ENCODE data around the gene ERBB4. TPM values are rescaled to one million over a fixed set of nuclear protein-coding genes. Genes with fewer than 3 reads are reported as not detected.

Gene ERBB4
- total and polyA plus RNA-seq, 10 of the 15 experiments (the other 5 are each of a cell fraction or from before 2014, with no cell fraction given): under 0.01 to 0.23 (median 0.01) TPM; not detected in 4

- TF ChIP-seq KAT2A (conservative IDR thresholded peaks at IDR 0.05; ENCODE audit: control insufficient read depth, low read depth, low read length) (no peak), NR2F1 (conservative IDR thresholded peaks at IDR 0.05) (no peak), FOXM1 (IDR thresholded peaks at IDR 0.05; ENCODE audit: low read depth, low read length) (no peak), HDAC2 (IDR thresholded peaks at IDR 0.05) (no peak), GATAD2B (conservative IDR thresholded peaks at IDR 0.05; ENCODE audit: low read depth) (no peak), ZBTB4 (CRISPR knock-in tag; IDR thresholded peaks at IDR 0.05) (no peak)
- TF ChIP-seq, protein P1, sequence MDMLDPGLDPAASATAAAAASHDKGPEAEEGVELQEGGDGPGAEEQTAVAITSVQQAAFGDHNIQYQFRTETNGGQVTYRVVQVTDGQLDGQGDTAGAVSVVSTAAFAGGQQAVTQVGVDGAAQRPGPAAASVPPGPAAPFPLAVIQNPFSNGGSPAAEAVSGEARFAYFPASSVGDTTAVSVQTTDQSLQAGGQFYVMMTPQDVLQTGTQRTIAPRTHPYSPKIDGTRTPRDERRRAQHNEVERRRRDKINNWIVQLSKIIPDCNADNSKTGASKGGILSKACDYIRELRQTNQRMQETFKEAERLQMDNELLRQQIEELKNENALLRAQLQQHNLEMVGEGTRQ (IDR thresholded peaks at IDR 0.05; ENCODE audit: borderline replicate concordance, low read depth, low read length): no peak
- TF ChIP-seq, protein P2, sequence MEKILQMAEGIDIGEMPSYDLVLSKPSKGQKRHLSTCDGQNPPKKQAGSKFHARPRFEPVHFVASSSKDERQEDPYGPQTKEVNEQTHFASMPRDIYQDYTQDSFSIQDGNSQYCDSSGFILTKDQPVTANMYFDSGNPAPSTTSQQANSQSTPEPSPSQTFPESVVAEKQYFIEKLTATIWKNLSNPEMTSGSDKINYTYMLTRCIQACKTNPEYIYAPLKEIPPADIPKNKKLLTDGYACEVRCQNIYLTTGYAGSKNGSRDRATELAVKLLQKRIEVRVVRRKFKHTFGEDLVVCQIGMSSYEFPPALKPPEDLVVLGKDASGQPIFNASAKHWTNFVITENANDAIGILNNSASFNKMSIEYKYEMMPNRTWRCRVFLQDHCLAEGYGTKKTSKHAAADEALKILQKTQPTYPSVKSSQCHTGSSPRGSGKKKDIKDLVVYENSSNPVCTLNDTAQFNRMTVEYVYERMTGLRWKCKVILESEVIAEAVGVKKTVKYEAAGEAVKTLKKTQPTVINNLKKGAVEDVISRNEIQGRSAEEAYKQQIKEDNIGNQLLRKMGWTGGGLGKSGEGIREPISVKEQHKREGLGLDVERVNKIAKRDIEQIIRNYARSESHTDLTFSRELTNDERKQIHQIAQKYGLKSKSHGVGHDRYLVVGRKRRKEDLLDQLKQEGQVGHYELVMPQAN (conservative IDR thresholded peaks at IDR 0.05): no peak
- WGBS (ENCODE audit: insufficient coverage, insufficient replicate concordance, low lambda C conversion rate, missing lambda C conversion rate): 5% methylated on average over 1 of the region's 1 CpG
- RAD21 ChIA-PET (ENCODE audit: unreplicated experiment): no interaction called here
- Histone ChIP-seq H3K27me3 (replicated peaks in 1 of 2; ENCODE audit: control insufficient read depth in 2 of 2, insufficient read depth in 2 of 2, low read length in 1 of 2) (no peaks in the 10 kb centered on the region), H3K4me1 (ENCODE audit: control insufficient read depth, insufficient read depth, low read length) (no peaks in the 10 kb centered on the region), H3K36me3 (ENCODE audit: control insufficient read depth in 2 of 2, insufficient read depth in 2 of 2, low read length in 1 of 2) (no peaks in the 10 kb centered on the region), H3K9me3 (replicated peaks; ENCODE audit: control insufficient read depth, insufficient read depth, low read length) (no peaks in the 10 kb centered on the region), H3K27ac (ENCODE audit: control insufficient read depth, insufficient read depth) (no peak overlapping the region), H3K4me3 (no peak overlapping the region), H2AFZ (ENCODE audit: control insufficient read depth, low read depth, low read length) (no peak overlapping the region), H3K4me2 (ENCODE audit: control insufficient read depth, insufficient read depth) (no peak overlapping the region), H3K9ac (ENCODE audit: control insufficient read depth, insufficient read depth, low read length) (no peak overlapping the region), H4K20me1 (ENCODE audit: control insufficient read depth, insufficient read depth) (no peaks in the 10 kb centered on the region), H3K79me2 (ENCODE audit: control insufficient read depth, insufficient read depth, low read length) (no peaks in the 10 kb centered on the region)
- ATAC-seq (no peak), DNase-seq (ENCODE audit: low read depth, low spot score) (no peak), FAIRE-seq (no peak)
- in situ Hi-C loops (cut with MboI): no loop called here
- SMC1A ChIA-PET (ENCODE audit: uncharacterized antibody, unreplicated experiment): no interaction called here
- no TSS peak for BruUV-seq (replicated peaks)
- CTCF ChIA-PET: no interaction called here
- POLR2A ChIA-PET: no interaction called here
- intact Hi-C loops (cut with micrococcal nuclease; ENCODE audit: unreplicated experiment): no loop called here
Observed at GRCh38 chr2:212495046-212495445, 43.6 kb downstream of the ERBB4 start.
